NCI-H2081 (cell line): ENCODE measurements around the gene EIF4A2.
"Not testable (repeated sequence)": the region's sequence is repeated elsewhere in the genome, so short reads cannot be mapped to it uniquely, and the experiment has no call there.

ENCODE experiments used
- DNase-seq, 2 experiments: peaks; one replicate each; lab custom pipeline; 2025; lab: John Stamatoyannopoulos, UW

The EIF4A2 gene

GRCh38 chr3:186784820-186785494 is 1.6 kb downstream of the EIF4A2 start:
- no peak for DNase-seq

- no peak for DNase-seq
Measured at GRCh38 chr3:186785495-186786018, 2.2 kb downstream of the EIF4A2 start.

GRCh38 chr3:186786922-186787321 is 3.5 kb downstream of the EIF4A2 start:
- no peak for DNase-seq

- no peak for DNase-seq
Measured at GRCh38 chr3:186787642-186788481, 4.5 kb downstream of the EIF4A2 start.

- DNase-seq, result no peak
Measured at GRCh38 chr3:186788482-186789370, 5.3 kb downstream of the EIF4A2 start.

GRCh38 chr3:186789554-186790260 is 6.3 kb downstream of the EIF4A2 start:
- no peak for DNase-seq

- peak in 1 of 2 experiments; percentile 34 for DNase-seq
Measured at GRCh38 chr3:186790261-186790981, 7.0 kb downstream of the EIF4A2 start.

GRCh38 chr3:186798239-186798874 is 15.0 kb downstream of the EIF4A2 start:
- no peak for DNase-seq

GRCh38 chr3:186800285-186800684 is 16.9 kb downstream of the EIF4A2 start:
- no peak for DNase-seq

GRCh38 chr3:186802701-186803100 is 19.3 kb downstream of the EIF4A2 start:
- no peak for DNase-seq

GRCh38 chr3:186803447-186803846 is 20.1 kb downstream of the EIF4A2 start:
- DNase-seq, result not testable (repeated sequence)

- peak; percentile 84 to 94 for DNase-seq
Measured at GRCh38 chr3:186806089-186807055, 23.0 kb downstream of the EIF4A2 start, which contains the start of gene RFC4. Gene RFC4, minus strand, starts transcription at chr3:186806482. Its CDS starts 1,769 bp downstream, at chr3:186804713.

- DNase-seq, result no peak
Measured at GRCh38 chr3:186807231-186807630, 23.9 kb downstream of the EIF4A2 start.

- no peak for DNase-seq
Measured at GRCh38 chr3:186810336-186810996, 27.1 kb downstream of the EIF4A2 start.

GRCh38 chr3:186811313-186811712 is 27.9 kb downstream of the EIF4A2 start:
- DNase-seq, result not testable (repeated sequence)

GRCh38 chr3:186814100-186814499 is 30.7 kb downstream of the EIF4A2 start:
- DNase-seq, result no peak

GRCh38 chr3:186815435-186815834 is 32.1 kb downstream of the EIF4A2 start:
- no peak for DNase-seq

GRCh38 chr3:186818516-186818915 is 35.1 kb downstream of the EIF4A2 start:
- DNase-seq, result no peak
